CD14-positive monocyte (primary cell): ENCODE results near the gene RALGDS. TPM values are rescaled to one million over a fixed set of nuclear protein-coding genes. Genes with fewer than 3 reads are reported as not detected.

Experiments
- DNase-seq, 3 donors: peaks; one replicate each; pipeline ENCODE4 v3.0.0-alpha.2; 2011 to 2022
- H2AFZ ChIP-seq: 2 replicates; pipeline ENCODE4 v1.6.0; 2012; ENCODE audit warnings: mild to moderate bottlenecking, low read depth, low read length, inconsistent platforms; ENCODE audit not compliant: insufficient read depth, poor library complexity, severe bottlenecking
- H3K27ac ChIP-seq, 2 donors: 1 replicate in 1 of 2; 2 replicates in 1 of 2; pipeline ENCODE4 v1.5.1; 2012 to 2013; ENCODE audit warnings: low read length in 2 of 2, control low read depth in 1 of 2, inconsistent platforms in 1 of 2, low read depth in 1 of 2, mild to moderate bottlenecking in 1 of 2
- H3K27me3 ChIP-seq, 2 donors: one replicate each; pipeline versions ENCODE4 v1.6.0 to v1.6.1; 2011 to 2013; ENCODE audit warnings: low read length in 2 of 2; ENCODE audit not compliant: control insufficient read depth in 2 of 2, insufficient read depth in 2 of 2
- H3K36me3 ChIP-seq, 2 donors: replicated peaks in 1 of 2; 1 replicate in 1 of 2; 2 replicates in 1 of 2; pipeline versions ENCODE4 v1.5.1 to v1.6.1; 2012 to 2013; ENCODE audit warnings: low read length in 2 of 2, control low read depth in 1 of 2, inconsistent platforms in 1 of 2, mild to moderate bottlenecking in 1 of 2; ENCODE audit not compliant: insufficient read depth in 2 of 2, control insufficient read depth in 1 of 2
- H3K4me1 ChIP-seq, 2 donors: 1 replicate in 1 of 2; 2 replicates in 1 of 2; pipeline versions ENCODE4 v1.5.1 to v1.6.1; 2012 to 2013; ENCODE audit warnings: low read length in 2 of 2, control low read depth in 1 of 2, inconsistent platforms in 1 of 2, mild to moderate bottlenecking in 1 of 2, moderate library complexity in 1 of 2; ENCODE audit not compliant: insufficient read depth in 2 of 2, control insufficient read depth in 1 of 2
- H3K4me2 ChIP-seq: replicated peaks from 2 replicates; pipeline ENCODE3; 2012; ENCODE audit warnings: low read length, moderate library complexity, mild to moderate bottlenecking; ENCODE audit not compliant: poor library complexity, severe bottlenecking; ENCODE audit errors: extremely low read depth
- H3K4me3 ChIP-seq, 3 experiments: fragments of 200-600 bp in 1 of 3; sonication (generic) in 1 of 3; replicated peaks in 1 of 3; 1 replicate in 2 of 3; 2 replicates in 1 of 3; pipeline ENCODE4 v1.5.1; 2011 to 2013; ENCODE audit warnings: low read length in 3 of 3, mild to moderate bottlenecking in 3 of 3, control low read depth in 2 of 3, low read depth in 2 of 3, inconsistent platforms in 1 of 3, moderate library complexity in 1 of 3
- H3K79me2 ChIP-seq: 2 replicates; pipeline ENCODE4 v1.6.0; 2012; ENCODE audit warnings: mild to moderate bottlenecking, control low read depth, inconsistent platforms, low read length, moderate library complexity; ENCODE audit not compliant: insufficient read depth
- H3K9ac ChIP-seq: 2 replicates; pipeline ENCODE4 v1.6.0; 2017; ENCODE audit warnings: low read length, mild to moderate bottlenecking; ENCODE audit not compliant: insufficient read depth, poor library complexity, severe bottlenecking
- H3K9me3 ChIP-seq, 2 donors: replicated peaks in 1 of 2; 1 replicate in 1 of 2; 2 replicates in 1 of 2; pipeline versions ENCODE4 v1.5.1 to v1.6.1; 2012 to 2013; ENCODE audit warnings: low read length in 2 of 2, control low read depth in 1 of 2; ENCODE audit not compliant: control insufficient read depth in 1 of 2, insufficient read depth in 1 of 2
- H4K20me1 ChIP-seq: 2 replicates; pipeline ENCODE4 v1.6.0; 2012; ENCODE audit warnings: mild to moderate bottlenecking, low read length, control low read depth, moderate library complexity; ENCODE audit not compliant: insufficient read depth
- H3K27ac Mint-ChIP-seq, 7 donors: one replicate each; pipeline ENCODE4 v1.8.0; 2020; ENCODE audit warnings: mild to moderate bottlenecking in 7 of 7, mixed read lengths in 7 of 7, moderate library complexity in 6 of 7, inconsistent platforms in 2 of 7
- H3K27me3 Mint-ChIP-seq, 3 donors: one replicate each; pipeline ENCODE4 v1.8.0; 2021 to 2022; ENCODE audit warnings: low read depth in 3 of 3, mild to moderate bottlenecking in 3 of 3, mixed read lengths in 3 of 3, moderate library complexity in 3 of 3, inconsistent platforms in 1 of 3
- H3K36me3 Mint-ChIP-seq, 2 donors: one replicate each; pipeline ENCODE4 v1.8.0; 2020; ENCODE audit warnings: mixed read lengths in 2 of 2, inconsistent platforms in 1 of 2, mild to moderate bottlenecking in 1 of 2
- H3K4me1 Mint-ChIP-seq: one replicate; pipeline ENCODE4 v1.8.0; 2020; ENCODE audit warnings: mild to moderate bottlenecking, mixed read lengths
- H3K4me3 Mint-ChIP-seq, 2 donors: one replicate each; pipeline ENCODE4 v1.8.0; 2020; ENCODE audit warnings: mild to moderate bottlenecking in 2 of 2, mixed read lengths in 2 of 2, moderate library complexity in 1 of 2
- H3K9me3 Mint-ChIP-seq, 7 donors: one replicate each; pipeline ENCODE4 v1.8.0; 2020 to 2022; ENCODE audit warnings: mixed read lengths in 7 of 7, mild to moderate bottlenecking in 6 of 7, moderate library complexity in 6 of 7, inconsistent platforms in 2 of 7
- WGBS: methylation state at CpG from one replicate; pipeline ENCODE4 v1.1.5; 2013; ENCODE audit warnings: missing lambda C conversion rate; ENCODE audit not compliant: insufficient coverage; 5-methylcytosine and 5-hydroxymethylcytosine counted together
- intact Hi-C, 2 donors: fragments of 100-400 bp; cut with micrococcal nuclease; formaldehyde crosslinking; loops; one replicate each; pipeline versions ENCODE4 v1.15.0 to v1.15.1; 2023
- polyA plus RNA-seq, 3 donors: library from polyadenylated mRNA; depleted of rRNA in 1 of 3; unstranded in 2 of 3; stranded (reverse) in 1 of 3; fragments of 300-500 nt in 2 of 3; fragments of >200 nt in 1 of 3; fragmentation: Illumina TruSeq in 2 of 3; gene quantifications; 1 replicate in 2 of 3; 2 replicates in 1 of 3; pipeline ENCODE4 v1.2.3, GENCODE V29; 2012 to 2021
- TF ChIP-seq, protein P1 (sequence below): fragments of 200-600 bp; IDR thresholded peaks from one replicate; pipeline ENCODE4 v1.8.0; 2022; ENCODE audit warnings: antibody characterized with exemption, mild to moderate bottlenecking

The RALGDS gene
- polyA plus RNA-seq, 3 donors, result 3.5 to 63.8 (median 4.2) TPM

DNA sequence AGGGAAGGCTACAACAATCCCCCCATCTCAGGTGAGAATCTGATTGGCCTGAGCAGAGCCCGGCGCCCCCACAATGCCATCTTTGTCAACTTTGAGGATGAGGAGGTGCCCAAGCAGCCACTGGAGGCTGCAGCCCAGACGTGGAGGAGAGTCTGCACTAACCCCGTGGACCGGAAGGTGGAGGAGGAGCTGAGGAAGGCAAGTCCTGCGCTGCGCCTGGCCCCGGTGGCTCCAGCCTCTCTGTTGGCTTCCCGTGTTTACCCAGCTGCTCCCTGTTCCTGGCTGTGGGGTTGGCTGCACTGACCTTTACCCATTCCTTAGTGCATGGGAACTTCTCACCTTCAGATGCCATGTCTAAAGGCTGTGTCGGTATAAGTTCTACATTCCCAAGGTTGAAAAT is 70.3 kb downstream of the RALGDS start:
- H3K4me1 Mint-ChIP-seq, result no peaks in the 10 kb centered on the region
- no peaks in the 10 kb centered on the region for H4K20me1 ChIP-seq
- no peaks in the 10 kb centered on the region for H3K9me3 Mint-ChIP-seq
- H3K36me3 ChIP-seq, result peaks cover 87 to 96% of the 10 kb centered on the region in 2 donors
- no peak for DNase-seq
- H3K27ac ChIP-seq, result no peak overlapping the region
- H3K27ac Mint-ChIP-seq, result no peak overlapping the region
- H3K9me3 ChIP-seq, result no peaks in the 10 kb centered on the region
- no peak overlapping the region for H2AFZ ChIP-seq
- H3K4me2 ChIP-seq, result no peak overlapping the region
- H3K79me2 ChIP-seq, result no peaks in the 10 kb centered on the region
- peaks cover 69 to 93% of the 10 kb centered on the region in 2 donors for H3K36me3 Mint-ChIP-seq
- no peaks in the 10 kb centered on the region for H3K4me1 ChIP-seq
- TF ChIP-seq, protein P1, sequence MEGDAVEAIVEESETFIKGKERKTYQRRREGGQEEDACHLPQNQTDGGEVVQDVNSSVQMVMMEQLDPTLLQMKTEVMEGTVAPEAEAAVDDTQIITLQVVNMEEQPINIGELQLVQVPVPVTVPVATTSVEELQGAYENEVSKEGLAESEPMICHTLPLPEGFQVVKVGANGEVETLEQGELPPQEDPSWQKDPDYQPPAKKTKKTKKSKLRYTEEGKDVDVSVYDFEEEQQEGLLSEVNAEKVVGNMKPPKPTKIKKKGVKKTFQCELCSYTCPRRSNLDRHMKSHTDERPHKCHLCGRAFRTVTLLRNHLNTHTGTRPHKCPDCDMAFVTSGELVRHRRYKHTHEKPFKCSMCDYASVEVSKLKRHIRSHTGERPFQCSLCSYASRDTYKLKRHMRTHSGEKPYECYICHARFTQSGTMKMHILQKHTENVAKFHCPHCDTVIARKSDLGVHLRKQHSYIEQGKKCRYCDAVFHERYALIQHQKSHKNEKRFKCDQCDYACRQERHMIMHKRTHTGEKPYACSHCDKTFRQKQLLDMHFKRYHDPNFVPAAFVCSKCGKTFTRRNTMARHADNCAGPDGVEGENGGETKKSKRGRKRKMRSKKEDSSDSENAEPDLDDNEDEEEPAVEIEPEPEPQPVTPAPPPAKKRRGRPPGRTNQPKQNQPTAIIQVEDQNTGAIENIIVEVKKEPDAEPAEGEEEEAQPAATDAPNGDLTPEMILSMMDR, result no peak
- no peak overlapping the region for H3K4me3 ChIP-seq
- no peak overlapping the region for H3K9ac ChIP-seq
- intact Hi-C loops, result no loop called here
- H3K27me3 ChIP-seq, result no peaks in the 10 kb centered on the region
- 98% methylated on average over 8 of the region's 10 CpGs for WGBS
- H3K27me3 Mint-ChIP-seq, result no peaks in the 10 kb centered on the region
- H3K4me3 Mint-ChIP-seq, result no peak overlapping the region

- no peak for DNase-seq
- Histone ChIP-seq H2AFZ (no peak overlapping the region), H4K20me1 (no peaks in the 10 kb centered on the region), H3K27ac (no peak overlapping the region), H3K9ac (no peak overlapping the region), H3K4me1 (no peaks in the 10 kb centered on the region), H3K36me3 (peaks cover 87 to 96% of the 10 kb centered on the region in 2 donors), H3K79me2 (no peaks in the 10 kb centered on the region), H3K9me3 (no peaks in the 10 kb centered on the region), H3K27me3 (no peaks in the 10 kb centered on the region), H3K4me3 (no peak overlapping the region), H3K4me2 (no peak overlapping the region)
- intact Hi-C loops, result no loop called here
- TF ChIP-seq, protein P1, result no peak
- H3K9me3 Mint-ChIP-seq, result no peaks in the 10 kb centered on the region
- H3K4me3 Mint-ChIP-seq, result no peak overlapping the region
- H3K36me3 Mint-ChIP-seq, result peaks cover 69 to 93% of the 10 kb centered on the region in 2 donors
- 100% methylated on average over 6 of the region's 6 CpGs for WGBS
- no peaks in the 10 kb centered on the region for H3K4me1 Mint-ChIP-seq
- no peaks in the 10 kb centered on the region for H3K27me3 Mint-ChIP-seq
- H3K27ac Mint-ChIP-seq, result no peak overlapping the region
Measured at GRCh38 chr9:133050142-133050541, 70.9 kb downstream of the RALGDS start.
